Right renal cortex interstitium (tissue), 3 donors: ENCODE results near the gene CDC20B. TPM values are rescaled to one million over a fixed set of nuclear protein-coding genes. Genes with fewer than 3 reads are reported as not detected.
"Not testable (repeated sequence)": the region's sequence is repeated elsewhere in the genome, so short reads cannot be mapped to it uniquely, and the experiment has no call there.

Experiments
- DNase-seq, 3 donors: peaks; one replicate each; pipeline ENCODE4 v3.0.0-alpha.2; 2013; ENCODE audit warnings: low read depth in 3 of 3, low spot score in 2 of 3
- polyA plus RNA-seq, 3 donors: library from polyadenylated mRNA; unstranded; fragments of 120-200 nt; gene quantifications; one replicate each; pipeline ENCODE4 v1.2.1, GENCODE V29; 2013; ENCODE audit not compliant: insufficient read length in 3 of 3

Gene CDC20B
- polyA plus RNA-seq, 3 donors = 0.69 to 0.89 (median 0.87) TPM

- peak in 2 of 3 donors; percentile 71 to 76 for DNase-seq
These were observed 12.3 kb downstream of the CDC20B start for GRCh38 chr5:55160493-55161209.

DNA sequence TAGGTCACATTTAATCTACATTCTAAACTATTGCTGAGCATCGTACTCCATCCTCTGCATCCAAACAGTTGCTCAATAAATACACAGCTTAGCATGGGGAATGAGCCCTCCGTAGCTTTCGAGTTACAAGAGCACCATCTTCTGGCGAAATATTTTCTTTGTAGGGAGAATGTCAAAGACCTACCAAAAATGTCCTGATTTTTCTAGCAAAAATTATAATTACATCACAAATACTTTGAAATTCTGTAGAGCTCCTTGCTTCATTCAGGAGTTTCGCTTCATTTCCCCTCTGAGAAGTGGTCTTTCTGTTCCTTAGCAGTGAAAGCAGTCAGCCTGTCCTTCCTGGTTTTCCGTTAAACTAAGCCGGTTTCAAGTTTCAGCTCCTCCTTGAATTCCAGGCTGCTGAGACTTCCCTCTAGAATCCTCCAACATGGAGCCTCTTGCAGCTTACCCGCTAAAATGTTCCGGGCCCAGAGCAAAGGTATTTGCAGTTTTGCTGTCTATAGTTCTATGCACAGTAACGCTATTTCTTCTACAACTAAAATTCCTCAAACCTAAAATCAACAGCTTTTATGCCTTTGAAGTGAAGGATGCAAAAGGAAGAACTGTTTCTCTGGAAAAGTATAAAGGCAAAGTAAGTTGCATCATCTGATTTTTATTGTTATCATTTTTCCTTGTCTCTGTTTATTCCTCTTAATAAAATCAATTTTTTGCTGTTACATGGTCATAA, 13.0 kb downstream of the CDC20B start, which contains the start of gene GPX8:
GPX8 (plus strand) TSS at position 409 of the 730 bp plus-strand sequence; CDS start at position 431, 22 bp downstream.
- DNase-seq = peak in 2 of 3 donors; percentile 78 to 82

- DNase-seq = no peak
These were observed 18.1 kb downstream of the CDC20B start for GRCh38 chr5:55154873-55155272.

DNA sequence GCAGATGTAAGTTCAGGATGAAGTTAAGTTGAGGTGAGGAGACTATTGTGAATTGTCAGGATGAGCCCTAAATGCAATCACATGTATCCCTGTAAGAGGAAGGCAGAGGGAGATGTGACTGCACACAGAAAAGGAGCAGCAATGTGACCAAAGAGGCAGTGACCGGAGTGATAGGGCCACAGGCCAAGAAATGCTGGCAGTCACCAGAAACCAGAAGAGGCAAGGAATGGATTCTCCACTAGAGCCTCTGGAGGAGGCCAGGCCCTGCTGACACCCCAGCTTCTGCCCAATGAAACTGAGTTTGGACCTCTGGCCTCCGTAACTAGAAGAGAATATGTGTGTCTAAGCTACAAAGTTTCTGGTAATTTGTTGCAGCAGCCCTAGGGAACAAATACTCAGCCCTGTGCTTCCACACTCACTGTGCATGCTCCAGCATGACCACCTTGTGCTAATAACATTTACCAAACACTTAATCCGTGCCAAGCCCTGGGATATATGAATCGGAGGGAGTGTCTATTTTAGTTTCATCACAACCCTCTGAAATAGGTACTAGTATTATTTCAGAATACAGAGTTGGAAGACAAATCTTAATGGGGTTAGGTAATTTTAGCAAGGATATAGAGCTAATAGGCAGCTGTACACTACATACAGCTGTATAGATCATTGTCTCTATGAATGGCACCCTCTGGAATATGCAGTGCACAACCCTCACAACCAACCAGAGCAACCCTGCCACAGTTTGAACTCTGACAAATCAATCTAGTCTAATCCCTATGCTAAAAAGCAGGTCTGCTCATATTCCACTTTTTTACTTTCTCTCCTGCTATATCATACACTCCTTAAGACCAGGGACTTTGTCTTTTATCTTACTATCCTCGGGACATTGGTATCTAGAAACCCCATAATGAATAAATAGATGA, 20.8 kb downstream of the CDC20B start:
- no peak for DNase-seq

GRCh38 chr5:55149308-55149795, 23.6 kb downstream of the CDC20B start:
- DNase-seq = no peak

GRCh38 chr5:55146543-55147151, 26.3 kb downstream of the CDC20B start:
- DNase-seq = peak; percentile 63 to 83 (median 73)

DNA sequence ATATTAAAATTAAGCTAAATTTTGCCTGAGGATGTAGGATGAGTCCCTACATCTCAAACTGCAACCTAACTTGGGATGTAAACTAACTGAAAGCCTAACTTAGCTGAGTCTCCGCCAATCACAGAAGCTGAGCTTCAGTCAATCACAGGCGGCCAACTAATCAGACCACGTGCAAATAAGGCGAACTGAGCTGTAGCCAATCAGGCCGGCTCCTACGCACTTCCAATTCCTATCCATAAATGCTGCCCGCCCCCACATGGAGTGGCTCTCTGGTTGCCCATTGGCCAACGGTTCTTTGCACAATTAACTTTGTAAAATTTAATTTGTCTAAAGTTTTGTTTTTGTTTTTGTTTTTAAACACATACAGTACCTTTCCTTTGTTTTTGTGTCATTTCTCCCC, 26.9 kb downstream of the CDC20B start:
- no peak for DNase-seq

- no peak for DNase-seq
These were observed 29.4 kb downstream of the CDC20B start for GRCh38 chr5:55143624-55144023.

GRCh38 chr5:55141945-55142690, 30.9 kb downstream of the CDC20B start:
- DNase-seq = no peak

DNA sequence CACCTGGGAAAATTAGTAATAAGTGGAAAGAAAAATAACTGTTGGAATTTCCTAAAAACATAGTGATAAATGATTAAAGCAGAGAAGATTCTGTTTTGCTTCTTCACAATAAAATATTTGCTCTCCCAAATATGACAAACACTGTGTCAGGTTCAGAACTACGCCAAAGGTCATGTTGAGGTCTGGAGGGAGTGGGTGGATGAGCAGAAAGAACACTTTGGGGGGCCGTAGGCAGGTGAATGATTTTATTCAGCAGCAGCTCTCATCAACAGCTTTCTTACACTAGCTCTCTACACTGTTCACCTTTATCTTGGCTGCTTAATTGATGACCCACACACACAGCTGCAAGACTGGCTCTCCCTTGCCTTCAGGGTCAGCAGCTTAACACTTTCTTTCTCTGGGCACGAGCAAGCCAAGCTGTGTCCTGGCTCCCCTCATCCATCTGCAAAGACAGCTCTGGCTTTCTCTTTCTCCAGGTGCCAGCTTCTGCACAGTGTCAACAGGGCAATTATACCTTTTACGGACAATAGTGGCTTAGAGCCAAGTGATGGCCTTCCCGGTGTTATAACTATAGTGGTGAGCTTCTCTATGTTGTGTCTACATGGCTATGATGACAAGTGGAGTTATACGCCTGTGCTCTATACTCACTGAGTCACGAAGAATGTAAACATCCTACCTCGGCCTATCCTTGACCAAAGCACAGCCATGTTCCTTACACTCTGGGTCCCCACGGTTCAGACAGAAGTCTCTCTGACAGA, 31.9 kb downstream of the CDC20B start:
- DNase-seq = no peak

DNA sequence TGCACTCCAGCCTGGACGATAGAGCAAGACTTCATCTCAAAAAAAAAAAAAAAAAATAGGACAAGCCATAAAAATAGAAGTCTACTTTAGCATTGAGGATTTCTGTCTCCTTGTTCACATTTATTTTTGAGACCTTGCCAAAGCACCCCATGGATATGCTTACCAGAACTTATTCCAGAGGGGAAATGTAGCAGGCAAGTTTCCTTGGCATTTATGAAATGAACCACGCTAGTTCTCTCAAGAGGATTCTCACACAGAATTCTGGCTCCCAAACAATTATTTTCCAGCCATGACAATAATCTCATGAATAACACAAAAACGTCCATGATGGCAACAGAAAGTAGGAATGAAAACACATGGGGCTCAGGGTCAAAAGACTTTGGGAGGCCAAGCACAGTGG, 36.5 kb downstream of the CDC20B start:
- no peak for DNase-seq

DNA sequence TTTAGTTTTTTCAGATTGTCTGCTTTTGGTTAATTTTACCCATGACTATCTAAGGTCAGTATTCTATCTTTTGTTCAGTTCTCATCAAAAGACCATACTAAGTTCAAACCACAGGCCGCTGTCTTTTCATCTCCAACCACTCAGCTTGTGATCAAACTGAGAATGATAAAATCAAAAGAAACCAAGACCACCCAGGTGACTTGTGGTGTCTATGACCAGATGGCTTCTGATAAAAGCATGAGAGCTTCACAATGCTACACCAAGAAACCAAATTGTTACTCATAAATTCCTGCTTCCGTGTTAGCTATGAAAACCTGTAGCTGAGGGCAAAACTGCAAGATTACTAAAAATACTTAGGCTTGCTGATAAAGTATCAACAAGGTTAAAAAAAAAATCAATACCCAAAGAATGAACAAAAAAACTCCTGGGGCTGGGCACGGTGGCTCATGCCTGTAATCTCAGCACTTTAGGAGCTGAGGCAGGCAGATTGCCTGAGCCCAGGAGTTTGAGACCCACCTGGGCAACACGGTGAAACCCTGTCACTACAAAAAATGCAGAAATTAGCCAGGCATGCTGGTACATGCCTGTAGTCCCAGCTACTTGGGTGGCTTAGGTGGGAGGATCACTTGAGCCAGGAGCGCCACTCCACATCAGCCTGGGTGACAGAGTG, 38.8 kb downstream of the CDC20B start:
- DNase-seq = no peak

DNA sequence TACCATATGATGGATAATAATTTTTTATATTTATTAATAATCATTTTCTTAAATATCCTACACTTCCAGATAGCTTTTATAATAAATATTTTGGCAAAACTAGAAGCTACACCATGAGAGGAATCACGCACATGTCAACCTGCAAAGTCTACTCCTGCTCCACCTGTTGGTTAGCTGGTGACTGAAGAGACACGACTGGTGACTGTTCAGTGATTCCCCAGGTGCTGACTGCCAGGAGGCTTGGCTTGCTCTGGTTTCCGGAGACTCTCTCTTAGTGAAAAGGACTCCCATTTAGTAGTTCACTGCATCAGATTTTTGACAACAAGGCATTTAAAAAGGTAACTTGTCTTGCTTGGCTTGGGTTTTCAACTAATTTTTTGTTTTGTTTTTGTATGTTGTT, 49.6 kb downstream of the CDC20B start:
- DNase-seq = no peak

DNA sequence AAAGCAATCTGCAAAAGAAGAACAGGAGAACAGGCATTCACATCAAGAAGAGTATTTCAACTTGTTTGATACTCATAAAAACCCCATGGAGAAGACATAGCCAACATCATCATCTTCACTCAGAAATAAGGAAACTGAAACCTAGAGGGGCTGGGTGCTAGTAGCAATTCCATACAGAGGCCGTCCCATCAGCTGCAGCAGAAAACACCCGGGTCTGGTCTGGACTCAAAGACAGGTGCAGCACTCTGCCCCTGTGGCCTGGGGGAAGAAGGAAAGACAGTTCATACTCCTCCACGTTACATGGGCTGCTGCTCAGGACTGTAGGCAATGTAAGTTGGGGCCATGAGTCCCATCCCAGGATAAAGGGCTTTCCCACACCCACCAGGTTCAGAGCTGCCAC, 58.9 kb downstream of the CDC20B start:
- no peak for DNase-seq

DNA sequence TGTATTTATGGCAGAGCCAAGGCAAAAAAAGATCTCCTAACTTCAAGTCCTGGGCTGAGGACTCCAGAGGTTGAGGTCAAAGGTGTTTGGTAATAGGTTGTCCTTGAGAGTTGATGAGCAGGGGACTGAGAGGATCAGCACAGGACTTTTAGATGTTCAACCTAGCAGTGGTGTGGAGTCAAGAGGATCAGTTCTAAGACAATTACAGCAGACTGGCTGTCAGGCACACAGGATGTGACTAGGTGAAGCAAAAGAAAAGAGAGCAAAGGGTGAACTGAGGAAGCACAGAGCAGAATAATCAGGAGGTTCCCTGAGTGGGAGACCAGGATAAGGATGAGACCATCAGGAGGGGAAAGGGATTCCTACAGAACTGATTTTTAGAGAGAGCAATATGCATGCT, 59.6 kb downstream of the CDC20B start:
- DNase-seq = no peak

DNA sequence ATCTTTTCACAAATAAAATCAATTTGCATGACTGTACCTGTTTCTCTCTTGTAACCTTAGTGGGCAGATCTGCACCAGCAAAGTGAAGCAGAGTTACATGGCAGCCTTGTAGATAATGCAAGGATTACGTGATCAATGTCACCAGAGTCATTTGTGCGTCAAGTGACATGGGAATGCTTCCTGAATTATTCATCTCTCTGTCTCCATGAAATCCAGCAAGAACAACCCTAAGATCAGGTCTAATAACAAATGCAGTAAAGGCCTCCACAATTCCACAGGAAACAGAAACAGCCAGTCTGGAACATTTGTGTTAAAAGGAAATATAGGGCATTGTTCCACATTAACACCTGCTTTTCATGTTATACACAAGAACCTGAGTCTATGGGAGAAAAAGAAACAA, 62.8 kb downstream of the CDC20B start:
- no peak for DNase-seq

DNA sequence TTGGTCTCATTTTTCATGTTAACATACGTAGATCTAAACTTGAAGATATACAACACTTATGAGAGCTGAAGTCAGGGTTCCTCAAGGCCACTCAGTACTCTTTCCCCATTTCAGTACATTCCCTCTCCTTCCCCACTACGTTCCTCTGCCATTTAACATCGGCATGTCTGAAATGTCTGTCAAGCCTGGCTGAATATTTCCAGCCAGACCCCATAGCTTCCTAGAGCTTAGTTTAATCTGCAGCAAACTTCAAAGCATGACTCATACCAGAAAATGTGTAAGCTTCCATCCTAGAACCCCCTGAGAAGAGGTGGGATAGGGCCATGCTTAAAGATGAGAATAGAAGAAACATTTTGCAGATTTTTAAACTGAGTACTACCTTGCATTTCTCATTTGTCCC, 64.3 kb downstream of the CDC20B start:
- DNase-seq = no peak

- DNase-seq = not testable (repeated sequence)
These were observed 67.0 kb downstream of the CDC20B start for GRCh38 chr5:55105976-55106375.
